Neural cell (in vitro differentiated cells): ENCODE data around the gene CCNL2. TPM values are rescaled to one million over a fixed set of nuclear protein-coding genes. Genes with fewer than 3 reads are reported as not detected.

Experiments used
- H2AFZ ChIP-seq: fragments of 200-600, 300-800 bp; sonication (generic), shearing (Covaris generic); 2 replicates; pipeline ENCODE4 v1.6.0; 2014; ENCODE audit warnings: low read depth, mild to moderate bottlenecking, antibody characterized with exemption, low read length, moderate library complexity
- H3F3A ChIP-seq: fragments of 200-600 bp; shearing (Covaris generic); 2 replicates; pipeline ENCODE4 v1.6.1; 2016; ENCODE audit warnings: mild to moderate bottlenecking, moderate library complexity, mixed read lengths, antibody characterized with exemption, low read length; ENCODE audit not compliant: insufficient read depth, poor library complexity, severe bottlenecking
- H3K27ac ChIP-seq: fragments of 200-600, 300-800 bp; sonication (generic), shearing (Covaris generic); 2 replicates; pipeline ENCODE4 v1.5.1; 2014; ENCODE audit warnings: mild to moderate bottlenecking, low read length, moderate library complexity
- H3K27me3 ChIP-seq: fragments of 300-800, 200-600 bp; sonication (generic), shearing (Covaris generic); 2 replicates; pipeline ENCODE4 v1.6.0; 2014; ENCODE audit warnings: mild to moderate bottlenecking, low read depth, low read length, moderate library complexity; ENCODE audit not compliant: insufficient read depth
- H3K36me3 ChIP-seq: fragments of 300-800, 200-600 bp; sonication (generic), shearing (Covaris generic); 2 replicates; pipeline ENCODE4 v1.5.1; 2014; ENCODE audit warnings: mild to moderate bottlenecking, antibody characterized with exemption, low read length, moderate library complexity; ENCODE audit not compliant: insufficient read depth
- H3K4me2 ChIP-seq: fragments of 300-800, 200-600 bp; sonication (generic), shearing (Covaris generic); 2 replicates; pipeline ENCODE4 v1.6.0; 2014; ENCODE audit warnings: mild to moderate bottlenecking, low read length
- H3K4me3 ChIP-seq: fragments of 300-800, 200-600 bp; sonication (generic), shearing (Covaris generic); 2 replicates; pipeline ENCODE4 v1.5.1; 2014; ENCODE audit warnings: mild to moderate bottlenecking, low read length, moderate library complexity
- H3K79me2 ChIP-seq: fragments of 200-600 bp; shearing (Covaris generic); replicated peaks from 2 replicates; pipeline ENCODE4 v1.6.0; 2014; ENCODE audit warnings: mild to moderate bottlenecking, low read length, moderate library complexity; ENCODE audit not compliant: insufficient read depth
- H3K9ac ChIP-seq: fragments of 300-800, 200-600 bp; sonication (generic), shearing (Covaris generic); 2 replicates; pipeline ENCODE4 v1.6.1; 2016; ENCODE audit warnings: mild to moderate bottlenecking, low read length, mixed read lengths
- H3K9me2 ChIP-seq: fragments of 200-600 bp; shearing (Covaris generic); 2 replicates; pipeline ENCODE4 v1.6.1; 2016; ENCODE audit warnings: mild to moderate bottlenecking, low read length, mixed read lengths; ENCODE audit not compliant: insufficient read depth
- H3K9me3 ChIP-seq: fragments of 200-600, 300-800 bp; sonication (generic), shearing (Covaris generic); 2 replicates; pipeline ENCODE4 v1.6.1; 2016; ENCODE audit warnings: mild to moderate bottlenecking, mixed run types, low read length, moderate library complexity, mixed read lengths
- H4K20me1 ChIP-seq: fragments of 200-600 bp; shearing (Covaris generic); 2 replicates; pipeline ENCODE4 v1.6.1; 2016; ENCODE audit warnings: mild to moderate bottlenecking, mixed run types; ENCODE audit not compliant: insufficient read depth
- CTCF ChIP-seq: fragments of 450-650 bp; IDR thresholded peaks from 2 replicates; pipeline ENCODE4 v1.5.1; 2014; ENCODE audit warnings: antibody characterized with exemption, mild to moderate bottlenecking, moderate library complexity; ENCODE audit not compliant: poor library complexity, severe bottlenecking
- EP300 ChIP-seq: fragments of 450-650 bp; conservative IDR thresholded peaks from 2 replicates; pipeline ENCODE4 v1.6.1; 2014; ENCODE audit warnings: antibody characterized with exemption, mild to moderate bottlenecking, moderate library complexity; ENCODE audit not compliant: poor library complexity, severe bottlenecking
- EZH2 ChIP-seq: fragments of 200-600, 300-800 bp; shearing (Covaris generic), sonication (generic); IDR thresholded peaks from 2 replicates; pipeline ENCODE4 v1.6.1; 2014; ENCODE audit warnings: antibody characterized with exemption, low read length, borderline replicate concordance, mild to moderate bottlenecking; ENCODE audit not compliant: insufficient read depth, poor library complexity, severe bottlenecking
- MXI1 ChIP-seq: fragments of 450-650 bp; conservative IDR thresholded peaks from 2 replicates; pipeline ENCODE4 v1.6.1; 2014; ENCODE audit warnings: antibody characterized with exemption, mild to moderate bottlenecking; ENCODE audit not compliant: poor library complexity, severe bottlenecking
- POLR2AphosphoS5 ChIP-seq: IDR thresholded peaks from 2 replicates; pipeline ENCODE4 v1.6.1; 2012
- RAD21 ChIP-seq: fragments of 450-650 bp; conservative IDR thresholded peaks from 2 replicates; pipeline ENCODE4 v1.6.1; 2014; ENCODE audit warnings: antibody characterized with exemption, mild to moderate bottlenecking, moderate library complexity
- REST ChIP-seq: IDR thresholded peaks from 2 replicates; pipeline ENCODE4 v1.6.1; 2012; ENCODE audit warnings: borderline replicate concordance
- SMC3 ChIP-seq: fragments of 450-650 bp; conservative IDR thresholded peaks from 2 replicates; pipeline ENCODE4 v1.6.1; 2014; ENCODE audit warnings: antibody characterized with exemption, mild to moderate bottlenecking, moderate library complexity; ENCODE audit not compliant: poor library complexity
- TAF1 ChIP-seq: IDR thresholded peaks from 2 replicates; pipeline ENCODE4 v1.6.1; 2012; ENCODE audit warnings: low read depth
- polyA plus RNA-seq: library from polyadenylated mRNA; depleted of rRNA; stranded (reverse); fragments of >200 nt; gene quantifications from 2 replicates; pipeline ENCODE4 v1.2.3, GENCODE V29; 2014

Gene CCNL2
- polyA plus RNA-seq, 1 donor from 2014 or later: 696 TPM

- Histone ChIP-seq H4K20me1 (no peaks in the 10 kb centered on the region), H2AFZ (no peak overlapping the region), H3K4me3 (no peak overlapping the region), H3K27me3 (no peaks in the 10 kb centered on the region), H3K79me2 (no peaks in the 10 kb centered on the region), H3K9me2 (no peaks in the 10 kb centered on the region), H3K36me3 (no peaks in the 10 kb centered on the region), H3K27ac (no peak overlapping the region), H3F3A (no peaks in the 10 kb centered on the region), H3K9ac (no peak overlapping the region), H3K9me3 (no peaks in the 10 kb centered on the region), H3K4me2 (no peak overlapping the region)
- TF ChIP-seq MXI1 (no peak), REST (no peak), RAD21 (no peak), CTCF (no peak), EZH2 (no peak), POLR2AphosphoS5 (no peak), SMC3 (no peak), EP300 (no peak), TAF1 (no peak)
Observed at GRCh38 chr1:1338278-1338677, 60.9 kb downstream of the CCNL2 start.

GRCh38 chr1:1337793-1338147 is 61.4 kb downstream of the CCNL2 start:
- Histone ChIP-seq H3K4me2 (no peak overlapping the region), H3K9me3 (no peaks in the 10 kb centered on the region), H3K27ac (no peak overlapping the region), H3K79me2 (no peaks in the 10 kb centered on the region), H3K36me3 (no peaks in the 10 kb centered on the region), H3K27me3 (no peaks in the 10 kb centered on the region), H3F3A (no peaks in the 10 kb centered on the region), H2AFZ (no peak overlapping the region), H3K4me3 (no peak overlapping the region), H3K9ac (no peak overlapping the region), H3K9me2 (no peaks in the 10 kb centered on the region), H4K20me1 (no peaks in the 10 kb centered on the region)
- TF ChIP-seq REST: no peak
